HG03064 (cell line): Measurements from ENCODE around the gene CALML3.

ENCODE experiments used
- ATAC-seq: cut with Tn5 transposase; IDR thresholded peaks from one replicate; pipeline ENCODE4 v1.9.1; 2021; ENCODE audit warnings: low read depth; ENCODE audit not compliant: unreplicated experiment

The CALML3 gene

GRCh38 chr10:5564537-5565204, 39.9 kb downstream of the CALML3 start:
- ATAC-seq = no peak

GRCh38 chr10:5565205-5565545, 40.4 kb downstream of the CALML3 start:
- no peak for ATAC-seq

GRCh38 chr10:5565671-5566581, 41.2 kb downstream of the CALML3 start:
- no peak for ATAC-seq

- ATAC-seq = no peak
Observed at GRCh38 chr10:5566614-5567013, 41.9 kb downstream of the CALML3 start.

- no peak for ATAC-seq
Observed at GRCh38 chr10:5567477-5567876, 42.7 kb downstream of the CALML3 start.

GRCh38 chr10:5568984-5569383, 44.2 kb downstream of the CALML3 start:
- ATAC-seq = no peak

GRCh38 chr10:5569568-5569967, 44.8 kb downstream of the CALML3 start:
- ATAC-seq = no peak

GRCh38 chr10:5570007-5570655, 45.4 kb downstream of the CALML3 start:
- ATAC-seq = no peak

- ATAC-seq = no peak
Observed at GRCh38 chr10:5570979-5571810, 46.4 kb downstream of the CALML3 start.

- no peak for ATAC-seq
Observed at GRCh38 chr10:5571826-5572225, 47.1 kb downstream of the CALML3 start.

GRCh38 chr10:5573319-5573950, 48.7 kb downstream of the CALML3 start:
- ATAC-seq = no peak

GRCh38 chr10:5573968-5574641, 49.3 kb downstream of the CALML3 start:
- ATAC-seq = no peak

GRCh38 chr10:5574642-5575131, 49.9 kb downstream of the CALML3 start:
- no peak for ATAC-seq

GRCh38 chr10:5575144-5575481, 50.4 kb downstream of the CALML3 start:
- no peak for ATAC-seq

- ATAC-seq = no peak
Observed at GRCh38 chr10:5575482-5576153, 50.9 kb downstream of the CALML3 start.

- no peak for ATAC-seq
Observed at GRCh38 chr10:5576154-5576748, 51.5 kb downstream of the CALML3 start.
